ENCODE results near the gene RANBP1. TPM values are rescaled to one million over a fixed set of nuclear protein-coding genes. Genes with fewer than 3 reads are reported as not detected.

Gene RANBP1
- total and polyA plus RNA-seq, 2 of the 8 experiments (the other 6 are each of a cell fraction or from before 2014, with no cell fraction given), result 343 to 484 TPM

DNA sequence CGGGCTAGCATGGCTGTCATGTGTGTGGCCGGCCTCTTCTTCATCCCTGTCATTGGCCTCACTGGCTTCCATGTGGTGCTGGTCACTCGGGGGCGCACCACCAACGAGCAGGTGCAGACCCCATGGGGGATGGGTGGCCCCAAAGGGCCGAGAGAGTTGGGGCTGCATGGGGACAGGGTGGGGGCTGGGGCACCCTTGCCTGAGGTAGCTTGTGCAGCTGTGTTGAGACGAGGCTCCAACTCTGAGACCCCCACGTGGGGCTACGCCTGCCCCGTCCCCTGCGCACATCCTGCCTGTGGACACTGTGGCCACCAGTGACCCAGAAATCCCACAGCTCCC is 24.2 kb downstream of the RANBP1 start (continued):
- TF ChIP-seq TBP (IDR thresholded peaks at IDR 0.05; ENCODE audit: low read depth, low read length) (no peak), MAFK (IDR thresholded peaks at IDR 0.05; ENCODE audit: low read depth, low read length) (no peak), KDM5A (IDR thresholded peaks at IDR 0.05; ENCODE audit: low read length) (no peak)

All from H1 (cell line).